Subcutaneous adipose tissue (tissue), 4 donors: ENCODE measurements around the gene KCNA2. TPM values are rescaled to one million over a fixed set of nuclear protein-coding genes. Genes with fewer than 3 reads are reported as not detected.

Experiments
- CTCF ChIP-seq: fragments of 450-650 bp; IDR thresholded peaks from one replicate; pipeline ENCODE4 v1.5.1; 2016; ENCODE audit warnings: low read depth, mild to moderate bottlenecking, control low read depth, antibody characterized with exemption, moderate library complexity
- total RNA-seq, 4 donors: library from RNA; depleted of rRNA; stranded (reverse); fragments of >200 nt; gene quantifications; one replicate each; pipeline ENCODE4 v1.1.0, GENCODE V29; 2016

KCNA2 gene
- total RNA-seq, 4 donors from 2014 or later = 1.7 to 6.8 (median 4.4) TPM

GRCh38 chr1:110544753-110545152, 61.4 kb downstream of the KCNA2 start:
- TF ChIP-seq CTCF = no peak

Other genes starting within 250 kb of the KCNA2 start
- gene SLC16A4, start 215.3 kb downstream of the KCNA2 start, total RNA-seq = 1 to 10 TPM; 1.9 to 7.3 (median 4.1) TPM
- gene LAMTOR5, start 198.7 kb downstream of the KCNA2 start, total RNA-seq = 100 to 1,000 TPM in 3 of 4 donors, 10 to 100 TPM in 1; 69.5 to 175 (median 123) TPM
- gene PROK1, start 155.2 kb downstream of the KCNA2 start, total RNA-seq = 10 to 100 TPM in 1 of 4 donors, 1 to 10 TPM in 1, not detected in 2; 3.6 to 25.8 TPM
- not detected for gene KCNA10, start 87.2 kb downstream of the KCNA2 start, total RNA-seq
- 1 to 10 TPM in 2 of 4 donors, under 1 TPM in 2; 0.38 to 2.2 (median 1.4) TPM for gene KCNA3, start 68.6 kb upstream of the KCNA2 start, total RNA-seq